GM18526 (cell line): ENCODE measurements around the gene BAHCC1.

Source experiments
- POLR2A ChIP-seq: IDR thresholded peaks from 3 replicates; pipeline ENCODE4 v1.6.1; 2011; ENCODE audit not compliant: insufficient read length; ENCODE audit errors: extremely low read depth

BAHCC1 gene

DNA sequence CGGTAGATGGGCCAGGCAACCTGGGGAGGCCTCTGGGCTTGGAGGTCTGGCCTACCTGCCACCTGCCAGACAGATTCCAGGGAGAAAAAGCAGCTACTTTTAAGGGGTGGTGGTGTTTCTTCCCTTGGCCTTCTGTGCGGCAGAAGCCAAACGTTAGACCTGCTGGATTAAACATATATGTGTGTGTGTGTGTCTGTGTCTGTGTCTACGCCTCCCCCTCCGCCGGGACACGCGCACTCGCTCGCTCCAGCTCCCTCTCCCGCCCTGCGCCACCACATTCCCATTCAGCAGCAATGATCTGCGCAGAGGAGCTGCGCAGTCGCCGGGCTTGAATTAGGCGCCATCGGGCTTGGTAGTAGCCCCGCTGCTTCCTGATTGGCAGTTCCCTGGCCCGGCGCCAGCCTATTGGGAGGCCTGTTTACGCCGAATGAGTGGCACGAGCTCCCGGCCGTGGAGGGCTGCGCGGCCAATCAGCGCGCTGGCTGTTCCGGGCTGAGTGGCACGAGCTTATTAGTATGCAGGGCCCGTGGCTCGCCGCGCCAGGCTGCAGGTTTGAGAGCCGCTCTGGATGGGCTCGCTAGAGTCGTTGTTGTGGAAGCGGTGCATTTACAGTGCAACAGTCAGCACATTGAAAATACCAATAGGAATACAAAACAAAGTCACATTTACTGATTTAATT is at the start of gene BAHCC1:
TSS of gene BAHCC1 (plus strand) at position 537 of the 679 bp plus-strand sequence. CDS start 4,283 bp downstream, outside the sequence.
- no peak for TF ChIP-seq POLR2A

DNA sequence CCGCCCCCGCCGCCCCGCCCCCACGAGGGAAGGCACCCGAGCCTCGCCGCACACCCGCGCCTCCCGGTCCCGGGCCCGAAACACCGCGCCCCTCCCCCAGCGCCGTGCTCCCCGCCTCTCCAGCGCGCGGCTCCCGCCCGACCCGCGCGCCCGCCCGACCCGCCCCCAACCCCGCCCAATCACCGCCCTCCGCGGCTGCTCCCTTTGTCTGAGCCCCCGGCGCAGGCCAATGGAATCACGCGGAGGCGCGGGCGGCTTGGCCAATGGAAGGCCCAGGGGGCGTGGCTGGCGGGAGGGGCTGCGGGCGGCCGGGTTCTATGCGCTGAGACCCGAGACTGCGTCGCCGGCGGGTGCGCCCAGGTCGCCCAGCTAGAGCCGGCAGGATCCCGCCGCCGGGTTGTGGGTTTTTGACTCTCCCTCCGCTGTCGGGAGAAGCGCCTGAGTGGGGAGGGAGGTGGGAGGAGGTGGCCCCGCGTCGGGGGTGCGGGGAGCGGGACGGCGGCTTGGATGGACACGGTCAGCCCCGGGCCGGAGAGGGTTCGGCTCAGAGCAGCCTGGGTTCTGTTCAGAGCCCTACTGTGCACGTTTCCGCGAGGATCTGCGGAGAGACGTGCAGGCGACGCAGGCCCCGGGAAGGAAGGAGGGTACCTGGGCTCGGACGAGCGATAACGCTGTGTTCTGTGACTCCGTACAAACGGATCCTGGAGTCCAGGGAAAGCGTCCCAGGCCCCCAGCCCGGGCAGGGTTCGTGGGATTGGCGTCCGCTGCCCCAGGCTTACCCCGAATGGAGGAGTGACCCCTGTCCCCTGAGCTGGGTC is 49.0 kb upstream of the BAHCC1 start:
- no peak for TF ChIP-seq POLR2A

DNA sequence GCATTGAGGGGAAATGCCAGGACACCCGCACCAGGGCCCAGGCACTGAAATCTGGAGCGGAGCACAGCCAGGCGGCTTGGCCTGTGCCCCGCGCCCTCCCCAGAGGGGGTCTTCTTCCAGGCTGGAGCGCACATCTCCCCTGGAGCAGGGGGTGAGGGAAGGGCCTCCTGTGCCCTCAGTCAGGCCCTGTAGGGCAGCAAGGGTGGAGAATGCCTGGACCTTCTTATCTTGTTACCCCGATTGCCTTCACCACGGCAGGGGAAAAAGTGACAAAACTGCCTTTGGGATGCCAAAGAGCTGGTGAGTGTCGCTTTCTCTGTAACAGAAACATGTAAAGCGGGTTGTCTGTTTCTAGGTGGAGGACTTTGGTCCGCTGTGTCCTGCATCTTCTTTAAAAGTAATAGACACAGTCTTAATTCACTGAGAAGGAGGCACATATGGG is 48.3 kb upstream of the BAHCC1 start:
- no peak for TF ChIP-seq POLR2A

DNA sequence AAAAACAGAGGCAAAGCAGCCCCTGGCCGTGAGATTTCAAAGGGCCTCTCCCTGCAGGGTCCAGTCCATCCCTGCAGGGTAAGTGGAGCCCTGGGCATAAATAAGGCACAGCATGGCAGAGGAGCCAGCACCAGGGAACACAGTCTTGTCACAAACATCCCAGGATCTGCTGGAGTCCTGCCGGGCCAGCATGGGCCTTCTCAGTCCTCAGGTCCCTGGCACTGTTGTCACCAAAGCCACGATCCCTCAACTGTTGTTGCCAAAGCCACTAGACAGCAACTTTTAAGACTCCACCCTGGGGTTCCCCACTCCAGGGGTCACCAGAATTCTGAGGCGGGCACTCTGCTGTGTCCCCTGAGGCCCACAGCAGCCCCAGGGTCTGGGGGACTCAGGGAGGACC is 47.8 kb upstream of the BAHCC1 start:
- no peak for TF ChIP-seq POLR2A

GRCh38 chr17:81348097-81349055 is 46.9 kb upstream of the BAHCC1 start:
- no peak for TF ChIP-seq POLR2A

GRCh38 chr17:81349397-81350319 is 45.6 kb upstream of the BAHCC1 start:
- TF ChIP-seq POLR2A, result no peak

DNA sequence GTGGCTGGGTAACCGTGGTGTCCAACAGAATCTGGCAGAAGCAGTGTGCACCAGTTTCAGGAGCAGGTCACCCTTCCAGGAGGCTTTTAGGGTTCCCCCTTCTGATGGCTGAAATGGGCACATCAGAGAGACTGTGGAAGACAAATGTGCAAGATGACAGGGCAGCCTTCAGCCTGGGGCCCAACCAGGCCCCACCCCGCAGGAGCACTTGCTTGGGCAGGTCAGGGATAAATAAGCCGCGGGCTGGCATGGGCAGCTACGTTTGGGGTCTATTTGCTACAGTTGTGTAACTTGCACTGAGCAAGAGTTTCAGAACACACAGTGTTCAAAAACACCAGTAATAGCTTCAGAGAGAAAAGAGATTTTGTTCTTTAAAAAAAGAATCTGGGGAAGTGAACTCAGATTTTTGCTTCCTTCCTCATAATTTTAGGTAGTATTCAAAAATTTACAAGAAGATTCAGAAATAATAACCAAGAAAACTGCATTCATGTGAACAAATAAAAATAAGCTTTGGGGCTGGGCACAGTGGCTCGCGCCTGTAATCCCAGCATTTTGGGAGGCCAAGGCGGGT is 44.9 kb upstream of the BAHCC1 start:
- TF ChIP-seq POLR2A, result no peak

DNA sequence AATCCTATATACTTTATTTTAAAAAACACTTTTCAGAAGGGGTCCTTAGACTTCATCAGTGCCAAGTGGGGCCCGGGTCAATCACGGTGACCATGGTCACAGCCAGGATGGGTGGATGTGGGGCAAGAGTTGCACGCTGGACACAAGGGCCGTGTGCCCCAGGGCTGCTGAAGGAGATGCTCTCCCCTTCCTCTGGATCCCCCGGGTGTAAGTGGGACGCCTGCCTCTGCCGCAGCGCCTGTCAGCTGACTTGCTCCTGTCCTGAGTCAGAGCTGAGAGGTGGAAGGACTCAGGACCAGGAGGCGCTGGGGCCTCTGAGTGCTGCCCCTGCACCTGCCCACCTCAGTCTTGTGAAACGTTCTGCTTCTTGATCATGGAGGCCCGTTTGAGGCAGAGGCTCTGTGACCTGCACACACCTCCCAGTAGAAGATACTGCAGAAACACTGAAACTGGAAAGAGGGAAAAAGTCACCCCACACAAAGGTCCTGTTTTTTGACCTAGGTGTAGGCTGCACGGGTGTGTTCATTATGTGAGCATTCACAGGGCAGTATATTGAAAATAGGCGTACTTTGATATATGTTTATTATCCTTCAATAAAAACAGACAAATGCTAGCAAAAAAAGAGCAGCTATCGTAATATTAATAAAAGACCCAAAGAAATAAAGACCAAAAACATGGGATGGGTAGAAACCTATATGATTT is 40.9 kb upstream of the BAHCC1 start:
- no peak for TF ChIP-seq POLR2A

DNA sequence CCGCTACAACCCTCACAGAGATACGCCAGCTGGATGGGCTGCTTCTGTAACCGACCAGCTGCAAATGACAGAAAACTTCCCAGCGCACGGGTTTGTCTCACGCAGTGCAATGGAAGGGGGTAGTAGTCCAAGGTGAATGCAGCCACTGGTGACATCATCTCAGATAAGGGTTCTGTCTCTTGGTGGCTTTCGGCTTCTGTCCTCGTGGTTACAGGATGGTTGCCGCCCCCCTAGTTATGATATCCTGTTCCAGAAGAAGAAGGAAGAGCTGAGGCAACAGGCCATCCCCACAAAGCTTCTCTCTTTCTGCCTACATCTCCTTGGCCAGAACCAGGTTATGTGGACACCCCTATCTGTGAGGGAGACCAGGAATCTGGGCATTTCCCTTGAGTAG is 40.3 kb upstream of the BAHCC1 start:
- no peak for TF ChIP-seq POLR2A

DNA sequence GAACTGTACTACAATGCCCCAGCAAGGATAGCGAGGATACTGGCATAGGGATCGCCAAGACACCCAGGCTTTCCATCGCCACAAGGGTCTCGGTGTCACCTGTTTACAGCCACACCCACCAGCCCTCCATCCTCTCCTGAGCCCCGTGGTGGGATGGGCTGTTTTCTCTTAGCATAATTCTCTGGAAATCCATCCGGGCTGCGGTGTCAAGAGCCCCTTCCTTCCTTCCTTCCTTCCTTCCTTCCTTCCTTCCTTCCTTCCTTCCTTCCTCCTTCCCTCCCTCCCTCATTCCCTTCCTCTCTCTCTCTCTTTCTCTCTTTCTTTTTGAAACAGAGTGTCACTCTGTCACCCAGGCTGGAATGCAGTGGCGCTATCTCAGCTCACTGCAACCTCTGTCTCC is 36.0 kb upstream of the BAHCC1 start:
- no peak for TF ChIP-seq POLR2A

GRCh38 chr17:81364278-81365147 is 30.7 kb upstream of the BAHCC1 start:
- no peak for TF ChIP-seq POLR2A

- no peak for TF ChIP-seq POLR2A
These were observed 30.1 kb upstream of the BAHCC1 start for GRCh38 chr17:81365148-81365600.
